HG03060 (cell line): ENCODE results near the gene MTX2.

ENCODE experiments used
- ATAC-seq: cut with Tn5 transposase; IDR thresholded peaks from one replicate; pipeline ENCODE4 v1.9.1; 2021; ENCODE audit warnings: low read depth, moderate number of reproducible peaks; ENCODE audit not compliant: unreplicated experiment

Gene MTX2

GRCh38 chr2:176269319-176270099, at the start of gene MTX2:
MTX2 (plus strand) TSS chr2:176269442; CDS start chr2:176269630, 188 bp downstream.
- ATAC-seq, result peak; percentile 59

DNA sequence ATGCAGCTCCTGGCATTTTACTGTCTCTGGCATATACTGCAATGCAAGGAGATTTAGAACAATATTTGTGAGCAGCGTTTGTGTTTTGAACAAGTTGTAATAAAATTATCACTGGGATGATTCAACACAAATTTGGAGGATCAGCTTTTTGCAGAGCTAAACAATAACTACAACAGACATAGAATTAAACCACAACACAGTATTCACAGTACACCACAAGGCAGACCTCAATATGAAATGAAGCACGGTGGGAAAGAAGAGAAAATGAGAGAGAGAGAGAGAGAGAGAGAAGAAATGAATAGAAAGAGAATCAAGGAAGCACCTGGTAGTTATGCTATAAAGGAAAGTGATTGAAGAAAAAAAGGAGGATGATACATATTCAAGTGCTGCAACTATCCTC, 41.4 kb upstream of the MTX2 start:
- ATAC-seq, result no peak

- no peak for ATAC-seq
Observed at GRCh38 chr2:176234156-176234555, 35.1 kb upstream of the MTX2 start.

DNA sequence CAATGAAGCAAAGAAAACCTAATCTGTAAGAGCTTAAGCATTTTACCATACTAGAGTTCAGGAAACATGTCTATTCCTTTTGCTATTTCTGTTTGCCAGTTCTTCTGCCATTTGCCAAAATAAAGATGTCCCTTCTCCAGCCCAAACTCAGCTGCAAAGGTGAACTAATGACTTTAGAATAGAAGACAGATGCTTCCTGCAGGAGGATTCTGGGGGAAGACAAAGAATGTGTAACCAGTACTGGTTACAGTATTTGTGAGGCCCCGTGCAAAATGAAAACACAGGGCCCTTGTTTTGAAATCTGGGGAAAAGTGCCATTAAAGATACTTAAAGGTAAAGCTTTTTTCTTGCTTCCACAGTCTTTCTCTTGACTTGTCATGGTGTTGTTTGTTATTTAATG, 34.3 kb upstream of the MTX2 start:
- no peak for ATAC-seq

GRCh38 chr2:176237456-176237855, 31.8 kb upstream of the MTX2 start:
- ATAC-seq, result no peak

DNA sequence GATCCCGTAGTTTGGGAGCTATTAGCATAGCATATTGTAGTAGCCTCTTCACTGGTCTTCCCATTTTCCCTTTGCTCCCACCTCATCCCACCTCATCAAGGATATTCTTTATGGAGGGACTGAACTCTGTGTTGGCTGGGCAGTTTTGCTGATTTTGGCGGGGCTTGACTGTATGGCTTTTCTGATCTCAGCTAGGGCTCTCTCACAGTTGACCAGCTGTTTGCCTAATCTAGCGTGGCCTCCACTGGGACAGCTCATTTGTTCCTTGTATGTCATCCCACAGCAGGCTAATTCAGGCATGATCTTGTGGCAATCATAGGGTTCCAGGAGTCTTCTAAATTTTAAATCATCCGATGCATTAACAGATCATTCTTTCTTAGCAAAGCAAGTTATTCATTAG, 30.2 kb upstream of the MTX2 start:
- ATAC-seq, result no peak

- ATAC-seq, result no peak
Observed at GRCh38 chr2:176240301-176240700, 28.9 kb upstream of the MTX2 start.

- ATAC-seq, result no peak
Observed at GRCh38 chr2:176242276-176242675, 27.0 kb upstream of the MTX2 start.

DNA sequence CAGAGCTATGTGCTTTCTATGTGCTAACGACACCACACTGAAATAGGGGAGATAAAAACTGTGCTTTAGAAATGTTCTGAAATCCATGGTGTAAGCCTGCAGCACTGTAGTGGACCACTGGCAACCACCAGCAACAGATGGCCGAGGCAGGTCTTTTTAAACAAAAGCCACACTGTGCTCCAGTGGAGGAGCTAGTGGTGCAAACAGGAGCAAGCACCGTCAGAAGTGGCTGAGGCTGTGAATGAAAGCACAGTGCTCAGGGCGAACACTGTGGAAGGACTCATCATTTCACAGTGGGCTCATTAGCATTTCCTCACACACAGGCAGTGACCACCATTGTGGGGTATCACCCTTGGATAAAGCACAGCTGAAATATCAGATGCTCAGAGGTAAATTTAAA, 22.9 kb upstream of the MTX2 start:
- ATAC-seq, result no peak

- no peak for ATAC-seq
Observed at GRCh38 chr2:176247859-176248258, 21.4 kb upstream of the MTX2 start.

DNA sequence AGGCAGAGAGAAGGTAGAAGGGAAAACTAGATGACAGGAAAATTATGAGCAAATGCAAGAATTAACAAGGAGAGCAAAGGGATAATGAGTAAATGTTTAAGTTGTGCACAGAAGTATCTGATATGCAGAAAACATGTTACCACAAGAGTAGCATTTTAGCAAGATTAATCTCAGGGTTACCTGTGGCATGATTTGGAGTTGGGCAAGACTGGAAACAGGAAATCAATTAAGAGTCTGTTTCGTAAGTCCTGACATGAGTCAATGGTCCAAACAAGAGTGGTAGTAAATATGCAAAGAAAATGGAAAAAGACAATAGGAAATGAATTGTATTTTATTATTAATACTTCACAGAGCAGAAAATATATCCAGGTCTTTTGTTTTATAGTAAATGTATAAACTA, 17.3 kb upstream of the MTX2 start:
- ATAC-seq, result no peak

GRCh38 chr2:176260689-176261088, 8.6 kb upstream of the MTX2 start:
- ATAC-seq, result no peak

DNA sequence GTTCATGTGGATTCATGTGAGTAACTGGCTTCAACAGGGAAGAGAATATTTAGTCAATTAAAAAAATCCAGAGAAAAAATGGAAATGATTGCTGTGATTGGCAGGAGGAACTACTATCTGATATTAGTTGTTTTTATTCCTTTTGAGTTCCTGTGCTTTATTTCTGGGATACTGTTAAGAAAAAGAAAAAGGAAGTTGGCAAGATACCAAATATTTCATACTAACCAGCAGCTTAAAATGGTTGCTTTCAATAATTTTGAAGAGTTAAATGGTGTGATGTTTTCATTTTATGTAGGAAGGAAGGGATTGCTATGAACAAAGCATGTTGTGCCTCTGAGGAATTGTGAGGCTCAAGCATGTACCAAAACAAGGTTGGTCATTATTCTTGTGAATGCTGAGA, 8.1 kb upstream of the MTX2 start:
- ATAC-seq, result no peak

GRCh38 chr2:176268976-176269318, 295 bp upstream of the MTX2 start:
- peak; percentile 23 for ATAC-seq

- no peak for ATAC-seq
Observed at GRCh38 chr2:176270100-176270750, 983 bp downstream of the MTX2 start.

DNA sequence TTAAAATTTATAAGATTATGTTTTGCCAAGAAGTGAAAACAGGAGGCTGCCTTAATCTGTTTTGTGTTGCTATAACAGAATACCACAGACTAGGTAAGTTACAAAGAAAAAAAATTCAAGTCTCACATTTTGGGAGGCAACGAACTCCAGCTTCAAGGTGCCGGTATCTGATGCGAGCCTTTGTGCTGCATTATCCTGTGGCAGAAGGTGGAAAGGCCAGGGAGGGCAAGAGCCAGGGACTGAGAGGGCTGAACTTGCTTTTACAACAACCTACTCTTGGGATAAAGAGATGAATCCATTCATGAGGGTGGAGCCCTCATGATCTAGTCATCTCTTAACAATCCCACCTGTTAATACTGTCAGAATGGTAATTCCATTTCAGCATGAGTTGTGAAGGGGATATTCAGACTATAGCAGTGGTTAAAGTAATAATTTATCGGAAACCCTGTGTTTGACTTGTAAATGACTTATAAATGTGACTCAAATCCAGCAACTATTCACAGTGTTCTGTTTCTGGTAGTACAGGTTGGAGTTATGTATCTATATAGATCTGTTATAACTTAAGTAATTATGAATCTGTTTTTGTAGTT, 3.7 kb downstream of the MTX2 start:
- no peak for ATAC-seq

GRCh38 chr2:176278927-176279326, 9.7 kb downstream of the MTX2 start:
- no peak for ATAC-seq

- ATAC-seq, result no peak
Observed at GRCh38 chr2:176280156-176280555, 10.9 kb downstream of the MTX2 start.

- no peak for ATAC-seq
Observed at GRCh38 chr2:176280867-176281658, 11.8 kb downstream of the MTX2 start.

- ATAC-seq, result no peak
Observed at GRCh38 chr2:176283291-176284068, 14.2 kb downstream of the MTX2 start.
